Lung (tissue), 12 donors: ENCODE measurements around the gene GXYLT2. TPM values are rescaled to one million over a fixed set of nuclear protein-coding genes. Genes with fewer than 3 reads are reported as not detected.
A peak's percentile ranks its signal among the peaks of the same experiment; 100 is the strongest.

Experiments
- ATAC-seq: fragments of 200-7000 bp; cut with Tn5 transposase; one replicate; pipeline ENCODE4 v1.9.1; 2020; ENCODE audit warnings: moderate number of reproducible peaks; ENCODE audit not compliant: insufficient read depth, low FRiP score
- DNase-seq, 3 donors: peaks; one replicate each; pipeline ENCODE4 v3.0.0-alpha.2; 2013 to 2017
- H3K27ac ChIP-seq, 2 donors: one replicate each; pipeline ENCODE4 v1.5.1; 2013; ENCODE audit warnings: mild to moderate bottlenecking in 2 of 2, moderate library complexity in 2 of 2, control low read depth in 1 of 2, inconsistent platforms in 1 of 2, low read depth in 1 of 2, low read length in 1 of 2
- H3K27me3 ChIP-seq, 3 donors: one replicate each; pipeline ENCODE4 v1.5.1; 2013; ENCODE audit warnings: low read length in 2 of 3; ENCODE audit not compliant: control insufficient read depth in 3 of 3, insufficient read depth in 3 of 3
- H3K36me3 ChIP-seq, 4 donors: one replicate each; pipeline ENCODE4 v1.5.1; 2013; ENCODE audit warnings: low read length in 4 of 4, mild to moderate bottlenecking in 1 of 4, moderate library complexity in 1 of 4; ENCODE audit not compliant: control insufficient read depth in 4 of 4, insufficient read depth in 4 of 4
- H3K4me1 ChIP-seq, 5 donors: one replicate each; pipeline ENCODE4 v1.5.1; 2013; ENCODE audit warnings: low read length in 5 of 5, mild to moderate bottlenecking in 2 of 5, moderate library complexity in 1 of 5; ENCODE audit not compliant: control insufficient read depth in 5 of 5, insufficient read depth in 5 of 5
- H3K4me3 ChIP-seq: one replicate; pipeline ENCODE4 v1.5.1; 2013; ENCODE audit warnings: mild to moderate bottlenecking, control low read depth, moderate library complexity
- H3K9ac ChIP-seq, 2 donors: one replicate each; pipeline ENCODE4 v1.5.1; 2013; ENCODE audit warnings: low read length in 2 of 2, control low read depth in 1 of 2; ENCODE audit not compliant: insufficient read depth in 1 of 2
- H3K9me3 ChIP-seq, 4 donors: one replicate each; pipeline ENCODE4 v1.5.1; 2013; ENCODE audit warnings: low read length in 3 of 4, mild to moderate bottlenecking in 1 of 4, moderate library complexity in 1 of 4; ENCODE audit not compliant: control insufficient read depth in 4 of 4, insufficient read depth in 3 of 4
- CTCF ChIP-seq: IDR thresholded peaks from 2 replicates; pipeline ENCODE4 v1.5.1; 2012; ENCODE audit warnings: mild to moderate bottlenecking; ENCODE audit errors: control extremely low read depth, extremely low read depth
- WGBS, 2 donors: extraction: QIAGEN DNeasy Blood & Tissue Kit; methylation state at CpG; one replicate each; pipeline ENCODE4 v1.1.7; 2013; 5-methylcytosine and 5-hydroxymethylcytosine counted together
- polyA plus RNA-seq, 2 donors: library from polyadenylated mRNA; stranded (reverse); fragments of 200-250 nt; gene quantifications; one replicate each; pipeline ENCODE4 v1.2.1, GENCODE V29; 2013
- total RNA-seq, 2 donors: library from RNA; depleted of rRNA in 1 of 2; stranded (reverse); fragments of >200 nt in 1 of 2; gene quantifications; one replicate each; pipeline ENCODE4 v1.2.1, GENCODE V29; 2014 to 2021
- donor health status: control.
- donor health status: control.
- donor health status: Bipolar disorder and iron deficiency.
- donor health status: healthy.
- donor health status: DM: yes; HTN: yes; CAD: no.

Gene GXYLT2
- total and polyA plus RNA-seq, 4 donors: 0.52 to 46.8 (median 4.8) TPM

GRCh38 chr3:72993391-72993790 lies 105.5 kb downstream of the GXYLT2 start:
- peaks cover 0 to under 1% (median 0%) of the 10 kb centered on the region in 4 donors for H3K36me3 ChIP-seq
- no peak overlapping the region for H3K9ac ChIP-seq
- WGBS, 2 donors: 83 to 88% methylated on average over 6 of the region's 6 CpGs
- no peaks in the 10 kb centered on the region for H3K27me3 ChIP-seq
- ATAC-seq (no peak), DNase-seq (no peak)
- peaks cover 0 to 3% (median 2%) of the 10 kb centered on the region in 5 donors for H3K4me1 ChIP-seq
- H3K9me3 ChIP-seq: no peaks in the 10 kb centered on the region
- no peak overlapping the region for H3K4me3 ChIP-seq
- no peak overlapping the region for H3K27ac ChIP-seq
- TF ChIP-seq CTCF: no peak

DNA sequence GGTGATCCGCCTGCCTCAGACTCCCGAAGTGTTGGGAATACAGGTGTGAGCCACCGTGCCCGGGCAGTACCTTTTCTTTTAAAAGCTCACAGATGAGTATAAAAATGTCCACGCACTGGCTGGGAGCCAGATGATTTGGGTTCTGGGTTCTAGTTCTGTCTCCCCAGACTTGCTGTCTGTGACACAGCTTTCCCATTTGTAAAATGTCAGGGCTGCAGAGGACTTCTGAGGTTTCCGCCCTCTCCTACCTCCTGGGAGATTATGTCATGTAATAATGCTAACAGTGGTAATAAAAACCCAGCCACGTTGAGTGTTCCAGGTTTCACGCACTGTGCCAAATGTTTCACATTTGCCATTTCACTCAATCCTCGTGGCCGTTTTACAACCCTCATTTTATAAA lies 107.5 kb downstream of the GXYLT2 start:
- DNase-seq: no peak
- 92 to 97% methylated on average over 10 of the region's 10 CpGs for WGBS, 2 donors
- TF ChIP-seq CTCF: no peak
- no peaks in the 10 kb centered on the region for H3K27me3 ChIP-seq
- H3K36me3 ChIP-seq: peaks cover 0 to 10% (median 4%) of the 10 kb centered on the region in 4 donors
- H3K4me1 ChIP-seq: peaks cover 2 to 22% (median 9%) of the 10 kb centered on the region in 5 donors
- H3K4me3 ChIP-seq: no peak overlapping the region
- ATAC-seq: no peak
- H3K9me3 ChIP-seq: no peaks in the 10 kb centered on the region
- H3K9ac ChIP-seq: no peak overlapping the region
- H3K27ac ChIP-seq: no peak overlapping the region

DNA sequence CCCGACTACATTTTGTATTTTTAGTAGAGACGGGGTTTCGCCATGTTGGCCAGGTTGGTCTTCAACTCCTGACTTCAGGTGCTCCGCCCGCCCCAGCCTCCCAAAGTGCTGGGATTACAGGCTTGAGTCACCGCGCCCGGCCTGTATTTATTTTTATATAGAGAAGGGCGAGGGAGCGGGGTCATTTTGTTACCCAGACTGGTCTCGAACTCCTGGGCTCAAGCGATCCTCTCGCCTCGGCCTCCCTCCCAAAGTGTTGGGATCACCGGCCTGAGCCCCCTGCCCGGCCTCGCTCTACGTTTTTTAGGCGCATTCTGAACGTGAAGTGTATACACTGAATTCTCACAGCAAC lies 108.3 kb downstream of the GXYLT2 start:
- no peak for DNase-seq
- peaks cover 2 to 23% (median 9%) of the 10 kb centered on the region in 5 donors for H3K4me1 ChIP-seq
- peak overlapping the region; percentile 80 to 87 for H3K27ac ChIP-seq
- H3K9me3 ChIP-seq: no peaks in the 10 kb centered on the region
- ATAC-seq: no peak
- TF ChIP-seq CTCF: no peak
- H3K36me3 ChIP-seq: peaks cover 0 to 10% (median 4%) of the 10 kb centered on the region in 4 donors
- H3K27me3 ChIP-seq: no peaks in the 10 kb centered on the region
- WGBS, 2 donors: 84 to 90% methylated on average over 20 of the region's 20 CpGs
- peak overlapping the region; percentile 73 to 94 for H3K9ac ChIP-seq
- H3K4me3 ChIP-seq: no peak overlapping the region
